Smooth muscle cell (in vitro differentiated cells): ENCODE results near the gene PALLD. TPM values are rescaled to one million over a fixed set of nuclear protein-coding genes. Genes with fewer than 3 reads are reported as not detected.

Experiments
- DNase-seq: peaks from one replicate; lab custom pipeline; 2025; ENCODE audit not compliant: unreplicated experiment; lab: John Stamatoyannopoulos, UW
- H2AFZ ChIP-seq: fragments of 200-600 bp; sonication (generic); 2 replicates; pipeline ENCODE4 v1.6.0; 2016; ENCODE audit warnings: antibody characterized with exemption, low read depth, mild to moderate bottlenecking
- H3F3A ChIP-seq: fragments of 200-600 bp; sonication (generic); 2 replicates; pipeline ENCODE4 v1.6.0; 2017; ENCODE audit warnings: antibody characterized with exemption, low read depth
- H3K27ac ChIP-seq: fragments of 200-600 bp; sonication (generic); 2 replicates; pipeline ENCODE4 v1.5.1; 2016; ENCODE audit warnings: low read depth, mild to moderate bottlenecking
- H3K27me3 ChIP-seq: fragments of 200-600 bp; sonication (generic); 2 replicates; pipeline ENCODE4 v1.6.1; 2016; ENCODE audit warnings: low read depth, mild to moderate bottlenecking
- H3K36me3 ChIP-seq: fragments of 200-600 bp; sonication (generic); 2 replicates; pipeline ENCODE4 v1.5.1; 2016; ENCODE audit warnings: low read depth
- H3K4me1 ChIP-seq: fragments of 200-600 bp; sonication (generic); 2 replicates; pipeline ENCODE4 v1.5.1; 2016; ENCODE audit warnings: low read depth
- H3K4me2 ChIP-seq: fragments of 200-600 bp; sonication (generic); 2 replicates; pipeline ENCODE4 v1.6.0; 2016; ENCODE audit warnings: mild to moderate bottlenecking
- H3K4me3 ChIP-seq: fragments of 200-600 bp; sonication (generic); 2 replicates; pipeline ENCODE4 v1.5.1; 2016; ENCODE audit warnings: mild to moderate bottlenecking
- H3K79me2 ChIP-seq: fragments of 200-600 bp; sonication (generic); 2 replicates; pipeline ENCODE4 v1.6.0; 2016; ENCODE audit warnings: low read depth, mild to moderate bottlenecking
- H3K9ac ChIP-seq: fragments of 200-600 bp; sonication (generic); 2 replicates; pipeline ENCODE4 v1.6.0; 2016; ENCODE audit warnings: low read depth
- H3K9me3 ChIP-seq: fragments of 200-600 bp; sonication (generic); replicated peaks from 2 replicates; pipeline ENCODE4 v1.5.1; 2016; ENCODE audit warnings: low read depth
- H4K20me1 ChIP-seq: fragments of 200-600 bp; sonication (generic); 2 replicates; pipeline ENCODE4 v1.6.0; 2016; ENCODE audit warnings: low read depth
- WGBS: methylation state at CpG from one replicate; pipeline ENCODE4 v1.1.7; 2016; ENCODE audit warnings: low lambda C conversion rate; 5-methylcytosine and 5-hydroxymethylcytosine counted together
- polyA plus RNA-seq: library from polyadenylated mRNA; unstranded; fragments of >200 nt; fragmentation: Nextera tagmentation; extraction: Ambion mirVana; gene quantifications from 2 replicates; pipeline ENCODE4 v1.2.1, GENCODE V29; 2016
- total RNA-seq: library from RNA; depleted of rRNA; stranded (reverse); fragments of >200 nt; gene quantifications from 2 replicates; pipeline ENCODE4 v1.2.3, GENCODE V29; 2014
- TF ChIP-seq, protein P1 (sequence below): fragments of 200-600 bp; sonication (generic); IDR thresholded peaks from 2 replicates; pipeline ENCODE4 v1.5.1; 2017; ENCODE audit warnings: borderline replicate concordance, mild to moderate bottlenecking, antibody characterized with exemption; ENCODE audit not compliant: insufficient read depth, poor library complexity, severe bottlenecking

Gene PALLD
- total and polyA plus RNA-seq, 2 experiments from 2014 or later = 354 to 415 TPM

DNA sequence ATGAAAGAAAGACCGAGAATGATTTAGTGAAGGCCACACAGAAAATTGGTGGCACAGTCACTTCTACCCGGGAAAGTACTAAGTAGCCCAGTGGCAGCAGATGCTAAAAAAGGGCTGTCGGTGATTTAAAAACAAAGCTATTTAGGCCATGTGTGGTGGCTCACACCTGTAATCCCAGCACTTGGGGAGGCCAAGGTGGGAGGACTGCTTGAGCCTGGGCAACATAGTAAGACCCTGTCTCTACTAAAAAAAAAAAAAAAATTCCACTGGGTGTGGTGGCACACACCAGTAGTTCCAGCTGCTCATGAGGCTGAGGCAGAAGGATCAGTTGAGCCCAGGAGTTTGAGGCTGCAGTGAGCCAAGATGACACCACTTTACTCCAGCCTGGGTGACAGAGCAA lies 369.0 kb downstream of the PALLD start:
- H4K20me1 ChIP-seq = peaks cover 88% of the 10 kb centered on the region
- TF ChIP-seq, protein P1, sequence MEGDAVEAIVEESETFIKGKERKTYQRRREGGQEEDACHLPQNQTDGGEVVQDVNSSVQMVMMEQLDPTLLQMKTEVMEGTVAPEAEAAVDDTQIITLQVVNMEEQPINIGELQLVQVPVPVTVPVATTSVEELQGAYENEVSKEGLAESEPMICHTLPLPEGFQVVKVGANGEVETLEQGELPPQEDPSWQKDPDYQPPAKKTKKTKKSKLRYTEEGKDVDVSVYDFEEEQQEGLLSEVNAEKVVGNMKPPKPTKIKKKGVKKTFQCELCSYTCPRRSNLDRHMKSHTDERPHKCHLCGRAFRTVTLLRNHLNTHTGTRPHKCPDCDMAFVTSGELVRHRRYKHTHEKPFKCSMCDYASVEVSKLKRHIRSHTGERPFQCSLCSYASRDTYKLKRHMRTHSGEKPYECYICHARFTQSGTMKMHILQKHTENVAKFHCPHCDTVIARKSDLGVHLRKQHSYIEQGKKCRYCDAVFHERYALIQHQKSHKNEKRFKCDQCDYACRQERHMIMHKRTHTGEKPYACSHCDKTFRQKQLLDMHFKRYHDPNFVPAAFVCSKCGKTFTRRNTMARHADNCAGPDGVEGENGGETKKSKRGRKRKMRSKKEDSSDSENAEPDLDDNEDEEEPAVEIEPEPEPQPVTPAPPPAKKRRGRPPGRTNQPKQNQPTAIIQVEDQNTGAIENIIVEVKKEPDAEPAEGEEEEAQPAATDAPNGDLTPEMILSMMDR = no peak
- H2AFZ ChIP-seq = no peak overlapping the region
- WGBS = 92% methylated on average over 3 of the region's 3 CpGs
- DNase-seq = no peak
- H3K79me2 ChIP-seq = peaks cover 96% of the 10 kb centered on the region
- H3K36me3 ChIP-seq = no peaks in the 10 kb centered on the region
- no peaks in the 10 kb centered on the region for H3K9me3 ChIP-seq
- peaks cover 30% of the 10 kb centered on the region for H3K4me1 ChIP-seq
- H3F3A ChIP-seq = peaks cover 65% of the 10 kb centered on the region
- H3K4me2 ChIP-seq = no peak overlapping the region
- H3K4me3 ChIP-seq = no peak overlapping the region
- H3K9ac ChIP-seq = no peak overlapping the region
- no peaks in the 10 kb centered on the region for H3K27me3 ChIP-seq
- H3K27ac ChIP-seq = peak overlapping the region; percentile 96

DNA sequence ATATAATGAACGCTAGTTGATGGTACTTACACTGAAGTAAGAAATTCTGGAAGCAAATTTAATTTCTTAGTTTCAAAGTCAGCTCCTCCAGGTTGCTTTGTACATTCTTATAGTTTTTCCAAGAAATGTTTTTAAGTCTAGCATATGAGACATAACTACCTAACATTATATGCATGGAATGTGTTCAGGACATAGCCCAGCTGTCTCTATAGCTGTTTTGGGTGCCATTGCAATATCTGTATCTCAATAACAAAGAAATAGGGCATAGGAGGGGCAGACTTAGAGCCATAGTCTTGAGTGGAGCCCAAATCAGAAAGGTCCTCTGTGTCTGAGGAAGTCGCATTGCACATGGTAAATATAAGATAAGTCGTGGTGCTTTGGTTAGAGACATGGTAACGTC lies 369.8 kb downstream of the PALLD start:
- peak overlapping the region; percentile 96 for H3K27ac ChIP-seq
- TF ChIP-seq, protein P1 = no peak
- no peaks in the 10 kb centered on the region for H3K9me3 ChIP-seq
- peaks cover 37% of the 10 kb centered on the region for H3K4me1 ChIP-seq
- H3K4me2 ChIP-seq = peak overlapping the region; percentile 65
- no peak overlapping the region for H3K9ac ChIP-seq
- no peak overlapping the region for H3K4me3 ChIP-seq
- no peak overlapping the region for H2AFZ ChIP-seq
- H3K79me2 ChIP-seq = peaks cover 96% of the 10 kb centered on the region
- H4K20me1 ChIP-seq = peaks cover 88% of the 10 kb centered on the region
- no peak for DNase-seq
- no peaks in the 10 kb centered on the region for H3K36me3 ChIP-seq
- WGBS = 88% methylated on average over 4 of the region's 4 CpGs
- peaks cover 65% of the 10 kb centered on the region for H3F3A ChIP-seq
- H3K27me3 ChIP-seq = no peaks in the 10 kb centered on the region

DNA sequence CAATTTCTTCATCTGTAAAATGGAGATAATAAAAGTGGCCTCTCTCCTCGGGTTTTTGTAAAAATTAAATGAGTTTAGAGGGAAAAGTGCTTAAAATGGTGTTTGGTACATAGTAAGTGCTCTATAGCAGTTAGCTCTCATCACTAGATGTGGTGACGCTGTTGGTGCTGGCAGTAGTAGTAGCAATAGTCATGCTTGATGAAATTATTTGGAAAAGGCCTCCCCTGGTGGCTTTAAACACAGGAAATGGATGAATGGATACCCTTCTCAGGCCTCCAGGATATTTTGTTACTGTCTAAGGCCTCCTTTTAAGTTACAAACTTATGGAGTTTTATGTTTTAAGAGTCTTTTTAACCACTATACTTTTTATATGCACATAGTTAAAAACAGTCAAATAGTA lies 370.3 kb downstream of the PALLD start:
- no peaks in the 10 kb centered on the region for H3K36me3 ChIP-seq
- H3K9me3 ChIP-seq = no peaks in the 10 kb centered on the region
- WGBS = 85% methylated on average over 2 of the region's 2 CpGs
- no peak overlapping the region for H2AFZ ChIP-seq
- peaks cover 66% of the 10 kb centered on the region for H3F3A ChIP-seq
- no peaks in the 10 kb centered on the region for H3K27me3 ChIP-seq
- H3K4me2 ChIP-seq = peak overlapping the region; percentile 65
- TF ChIP-seq, protein P1 = no peak
- peaks cover 96% of the 10 kb centered on the region for H3K79me2 ChIP-seq
- no peak overlapping the region for H3K4me3 ChIP-seq
- no peak overlapping the region for H3K9ac ChIP-seq
- H3K4me1 ChIP-seq = peaks cover 37% of the 10 kb centered on the region
- H3K27ac ChIP-seq = peak overlapping the region; percentile 96
- DNase-seq = no peak
- H4K20me1 ChIP-seq = peaks cover 88% of the 10 kb centered on the region

DNA sequence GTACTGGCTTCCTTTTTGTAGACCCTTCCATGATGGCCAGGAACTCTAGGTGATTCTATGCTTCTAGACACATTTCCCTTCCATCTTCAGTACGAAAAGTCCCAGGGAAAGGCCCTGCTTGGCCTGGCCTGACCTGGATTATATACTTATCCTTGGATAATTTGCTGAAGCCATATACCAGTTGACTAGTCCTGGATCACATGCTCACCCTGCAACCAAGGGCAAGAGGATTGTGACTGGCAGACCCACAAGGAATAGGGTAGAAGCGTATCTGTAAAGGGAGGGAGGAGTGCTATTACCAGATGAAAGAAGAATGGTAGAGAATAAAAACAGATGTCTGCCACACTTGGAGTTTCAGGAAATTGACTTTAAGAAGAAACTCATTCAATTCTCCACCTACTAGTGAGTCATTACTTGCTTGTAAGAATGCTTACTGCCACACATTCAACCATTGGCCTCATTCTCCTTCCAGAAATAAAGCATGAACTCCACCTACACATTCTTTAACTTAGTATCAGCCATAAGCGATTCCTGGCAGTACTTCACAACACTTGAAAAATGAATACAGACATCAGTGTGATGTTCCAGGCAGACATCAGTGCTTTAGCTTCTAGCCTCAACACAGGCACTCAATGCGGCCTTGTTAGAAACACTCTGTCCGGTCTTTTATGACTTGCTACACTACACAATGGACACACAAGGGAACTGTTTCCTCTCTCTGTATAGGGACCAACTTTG lies 371.4 kb downstream of the PALLD start:
- DNase-seq = no peak
- WGBS = 30% methylated on average over 5 of the region's 5 CpGs
- H2AFZ ChIP-seq = no peak overlapping the region
- peak overlapping the region; percentile 96 for H3K27ac ChIP-seq
- peaks cover 9% of the 10 kb centered on the region for H3K36me3 ChIP-seq
- H3K27me3 ChIP-seq = no peaks in the 10 kb centered on the region
- H4K20me1 ChIP-seq = peaks cover 88% of the 10 kb centered on the region
- H3F3A ChIP-seq = peaks cover 67% of the 10 kb centered on the region
- H3K9ac ChIP-seq = peak overlapping the region; percentile 71
- H3K4me2 ChIP-seq = peak overlapping the region; percentile 73
- H3K9me3 ChIP-seq = no peaks in the 10 kb centered on the region
- peaks cover 96% of the 10 kb centered on the region for H3K79me2 ChIP-seq
- H3K4me3 ChIP-seq = no peak overlapping the region
- TF ChIP-seq, protein P1 = no peak
- H3K4me1 ChIP-seq = peaks cover 37% of the 10 kb centered on the region
